Breast epithelium (tissue), 4 donors: ENCODE measurements around the gene CSNK2A1. TPM values are rescaled to one million over a fixed set of nuclear protein-coding genes. Genes with fewer than 3 reads are reported as not detected.

Experiments used
- DNase-seq, 2 donors: peaks; one replicate each; pipeline ENCODE4 v3.0.0-alpha.2; 2019; ENCODE audit warnings: low spot score in 2 of 2
- H3K27ac ChIP-seq, 2 donors: fragments of 200-600 bp; sonication (generic) in 1 of 2; one replicate each; pipeline ENCODE4 v1.5.1; 2016 to 2019; ENCODE audit warnings: mild to moderate bottlenecking in 1 of 2
- H3K27me3 ChIP-seq, 2 donors: fragments of 200-600 bp; sonication (generic) in 1 of 2; one replicate each; pipeline versions ENCODE4 v1.5.1 to v1.6.0; 2017 to 2019; ENCODE audit warnings: control low read depth in 1 of 2, mild to moderate bottlenecking in 1 of 2
- H3K36me3 ChIP-seq: fragments of 200-600 bp; one replicate; pipeline ENCODE4 v1.5.1; 2019
- H3K4me1 ChIP-seq, 2 donors: fragments of 200-600 bp; sonication (generic); one replicate each; pipeline ENCODE4 v1.5.1; 2016 to 2019; ENCODE audit warnings: control low read depth in 1 of 2
- H3K4me3 ChIP-seq, 3 donors: fragments of 200-600 bp; sonication (generic); 1 replicate in 2 of 3; 2 replicates in 1 of 3; pipeline ENCODE4 v1.5.1; 2016 to 2019; ENCODE audit warnings: mild to moderate bottlenecking in 3 of 3, moderate library complexity in 2 of 3
- H3K9me3 ChIP-seq, 2 donors: fragments of 200-600 bp; sonication (generic) in 1 of 2; one replicate each; pipeline ENCODE4 v1.5.1; 2016 to 2019; ENCODE audit warnings: control low read depth in 1 of 2
- CTCF ChIP-seq, 3 donors: fragments of 450-650 bp; IDR thresholded peaks; one replicate each; pipeline ENCODE4 v1.5.1; 2016 to 2017; ENCODE audit warnings: antibody characterized with exemption in 3 of 3, mild to moderate bottlenecking in 3 of 3, moderate library complexity in 3 of 3
- POLR2A ChIP-seq: fragments of 450-650 bp; IDR thresholded peaks from one replicate; pipeline ENCODE4 v1.6.1; 2016; ENCODE audit warnings: antibody characterized with exemption, mild to moderate bottlenecking, moderate library complexity
- POLR2AphosphoS5 ChIP-seq, 3 donors: sonication (generic); formaldehyde crosslinking; IDR thresholded peaks; one replicate each; pipeline ENCODE4 v1.6.1; 2017; ENCODE audit warnings: antibody characterized with exemption in 3 of 3
- intact Hi-C: fragments of 100-400 bp; cut with DNase I; formaldehyde crosslinking; loops from one replicate; pipeline ENCODE4 v1.15.1; 2023; ENCODE audit warnings: low total_unique reads
- total RNA-seq, 3 donors: library from RNA; depleted of rRNA; stranded (reverse); fragments of >200 nt; gene quantifications; one replicate each; pipeline ENCODE4 v1.1.0, GENCODE V29; 2016

The CSNK2A1 gene
- total RNA-seq, 3 donors from 2014 or later: 55.0 to 90.9 (median 77.7) TPM

GRCh38 chr20:556984-557383 is 13.4 kb upstream of the CSNK2A1 start:
- intact Hi-C loops: no loop called here
- H3K27me3 ChIP-seq: peaks cover 0 to 27% of the 10 kb centered on the region in 2 donors

GRCh38 chr20:555976-556385 is 12.4 kb upstream of the CSNK2A1 start:
- Histone ChIP-seq H3K4me3 (no peak overlapping the region), H3K27me3 (peaks cover 0 to 27% of the 10 kb centered on the region in 2 donors), H3K9me3 (no peaks in the 10 kb centered on the region), H3K36me3 (no peaks in the 10 kb centered on the region), H3K4me1 (no peaks in the 10 kb centered on the region), H3K27ac (no peak overlapping the region)
- no peak for TF ChIP-seq POLR2A
- TF ChIP-seq POLR2AphosphoS5 (IDR thresholded peaks at IDR 0.05): no peak
- no peak for TF ChIP-seq CTCF (IDR thresholded peaks at IDR 0.05)
- intact Hi-C loops: no loop called here
- DNase-seq: no peak

More at GRCh38 chr20:556984-557383, 13.4 kb upstream of the CSNK2A1 start:
- no peak for DNase-seq
- Histone ChIP-seq H3K4me3 (no peak overlapping the region), H3K4me1 (no peaks in the 10 kb centered on the region), H3K9me3 (no peaks in the 10 kb centered on the region), H3K36me3 (no peaks in the 10 kb centered on the region), H3K27ac (no peak overlapping the region)
- TF ChIP-seq CTCF (IDR thresholded peaks at IDR 0.05) (no peak), POLR2AphosphoS5 (IDR thresholded peaks at IDR 0.05) (no peak), POLR2A (no peak)

GRCh38 chr20:550611-551010 is 7.0 kb upstream of the CSNK2A1 start:
- DNase-seq: no peak
- no peaks in the 10 kb centered on the region for H3K9me3 ChIP-seq
- intact Hi-C loops: no loop called here
- no peak overlapping the region for H3K4me3 ChIP-seq
- no peaks in the 10 kb centered on the region for H3K4me1 ChIP-seq
- no peaks in the 10 kb centered on the region for H3K36me3 ChIP-seq
- no peak for TF ChIP-seq CTCF (IDR thresholded peaks at IDR 0.05)
- no peak for TF ChIP-seq POLR2A
- TF ChIP-seq POLR2AphosphoS5 (IDR thresholded peaks at IDR 0.05): no peak
- H3K27me3 ChIP-seq: peaks cover 0 to 14% of the 10 kb centered on the region in 2 donors
- H3K27ac ChIP-seq: no peak overlapping the region

- Histone ChIP-seq H3K4me3 (no peak overlapping the region), H3K27ac (no peak overlapping the region), H3K27me3 (peaks cover 0 to 7% of the 10 kb centered on the region in 2 donors), H3K9me3 (no peaks in the 10 kb centered on the region), H3K4me1 (no peaks in the 10 kb centered on the region), H3K36me3 (no peaks in the 10 kb centered on the region)
- intact Hi-C loops: no loop called here
- TF ChIP-seq CTCF (IDR thresholded peaks at IDR 0.05): no peak
- TF ChIP-seq POLR2A: no peak
- TF ChIP-seq POLR2AphosphoS5 (IDR thresholded peaks at IDR 0.05): no peak
- DNase-seq: no peak
Observed at GRCh38 chr20:549722-550496, 6.3 kb upstream of the CSNK2A1 start.

- H3K4me3 ChIP-seq: no peak overlapping the region
- DNase-seq: no peak
- TF ChIP-seq POLR2A (no peak), CTCF (IDR thresholded peaks at IDR 0.05) (no peak), POLR2AphosphoS5 (IDR thresholded peaks at IDR 0.05) (no peak)
- no peaks in the 10 kb centered on the region for H3K4me1 ChIP-seq
- no peak overlapping the region for H3K27ac ChIP-seq
- no peaks in the 10 kb centered on the region for H3K27me3 ChIP-seq
- no peaks in the 10 kb centered on the region for H3K36me3 ChIP-seq
- intact Hi-C loops: no loop called here
- H3K9me3 ChIP-seq: no peaks in the 10 kb centered on the region
Observed at GRCh38 chr20:548906-549305, 5.3 kb upstream of the CSNK2A1 start.
